HEK293 (cell line): ENCODE measurements around the gene RIPOR3.

ENCODE experiments used
- CTCF ChIP-seq: fragments of 450-650 bp; formaldehyde crosslinking; IDR thresholded peaks from 2 replicates; pipeline ENCODE4 v1.5.1; 2016; ENCODE audit warnings: missing biosample characterization, missing genetic modification characterization
- INSM2 ChIP-seq: fragments of 450-650 bp; formaldehyde crosslinking; IDR thresholded peaks from 2 replicates; pipeline ENCODE4 v1.5.1; 2016; ENCODE audit warnings: missing biosample characterization, missing genetic modification characterization
- PRDM10 ChIP-seq: fragments of 450-650 bp; formaldehyde crosslinking; IDR thresholded peaks from 2 replicates; pipeline ENCODE4 v1.5.1; 2016; ENCODE audit warnings: missing biosample characterization, missing genetic modification characterization
- PRDM4 ChIP-seq: fragments of 450-650 bp; formaldehyde crosslinking; IDR thresholded peaks from 2 replicates; pipeline ENCODE4 v1.5.1; 2017; ENCODE audit warnings: missing biosample characterization, missing genetic modification characterization
- ZNF138 ChIP-seq: fragments of 450-650 bp; formaldehyde crosslinking; IDR thresholded peaks from 2 replicates; pipeline ENCODE4 v1.5.1; 2016; ENCODE audit warnings: missing biosample characterization, missing genetic modification characterization, borderline replicate concordance
- ZNF580 ChIP-seq: fragments of 450-650 bp; formaldehyde crosslinking; IDR thresholded peaks from 2 replicates; pipeline ENCODE4 v1.5.1; 2016; ENCODE audit warnings: missing biosample characterization, missing genetic modification characterization
- ZNF626 ChIP-seq: fragments of 450-650 bp; sonication (Bioruptor Pico); formaldehyde crosslinking; IDR thresholded peaks from 2 replicates; pipeline ENCODE4 v1.5.1; 2018; ENCODE audit warnings: missing biosample characterization, missing genetic modification characterization, inconsistent platforms

- no peak for TF ChIP-seq CTCF (tag by site-specific recombination)
- TF ChIP-seq INSM2 (tag by site-specific recombination): no peak
- TF ChIP-seq ZNF138: no peak
- no peak for TF ChIP-seq PRDM4 (tag by site-specific recombination)
- TF ChIP-seq ZNF626: no peak
- TF ChIP-seq PRDM10: no peak
- no peak for TF ChIP-seq ZNF580 (tag by site-specific recombination)
These were observed 35.9 kb downstream of the RIPOR3 start for GRCh38 chr20:50655311-50655880.
